Stimulated activated CD8-positive, alpha-beta memory T cell treated with anti-CD3 and anti-CD28 coated beads, Interleukin-7, amount 100 ng/mL, for 4 hours (primary cell): Measurements from ENCODE around the gene EXOC6B.

ENCODE experiments used
- DNase-seq, 2 donors: peaks; one replicate each; pipeline ENCODE4 v3.0.0-alpha.2; 2020; ENCODE audit warnings: low read depth in 2 of 2

Gene EXOC6B

DNA sequence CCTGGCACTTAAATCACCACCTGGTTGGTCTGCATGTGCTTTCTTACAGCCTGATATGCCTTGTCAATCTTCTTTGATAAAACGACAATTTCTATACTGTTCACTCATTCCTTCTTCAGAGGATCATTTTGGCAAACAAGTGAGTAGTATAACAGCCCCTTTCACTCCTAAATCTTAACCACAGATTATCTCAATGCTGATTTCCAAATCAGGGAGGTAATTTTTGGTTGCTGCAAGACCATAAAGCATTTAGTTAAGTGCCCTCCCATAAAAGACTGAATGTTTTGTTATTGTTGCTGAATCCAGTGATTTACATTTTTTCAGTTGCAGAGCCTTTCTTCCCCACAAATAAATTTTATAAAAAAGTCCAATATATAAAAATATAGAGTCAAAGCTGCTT, 549.0 kb downstream of the EXOC6B start:
- DNase-seq, result no peak

DNA sequence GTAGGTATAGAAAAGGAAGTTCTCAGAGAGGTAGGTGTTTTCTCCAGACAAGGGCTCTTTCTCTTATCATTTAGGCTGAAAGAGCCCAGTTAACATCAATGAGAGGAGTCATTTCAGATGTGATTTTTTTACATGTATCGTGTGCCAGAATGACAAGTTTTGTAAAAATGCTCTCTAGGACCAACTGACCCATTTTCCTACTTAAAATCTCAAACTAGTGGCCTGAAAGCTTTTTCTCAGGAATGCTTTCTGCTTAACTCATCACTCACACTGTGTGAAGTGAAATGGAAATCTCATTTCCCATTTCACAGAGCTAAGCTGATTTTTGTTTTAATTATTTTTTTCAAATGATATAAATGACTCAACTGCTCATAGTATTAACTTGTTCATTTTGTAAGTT, 549.5 kb downstream of the EXOC6B start:
- DNase-seq, result no peak

DNA sequence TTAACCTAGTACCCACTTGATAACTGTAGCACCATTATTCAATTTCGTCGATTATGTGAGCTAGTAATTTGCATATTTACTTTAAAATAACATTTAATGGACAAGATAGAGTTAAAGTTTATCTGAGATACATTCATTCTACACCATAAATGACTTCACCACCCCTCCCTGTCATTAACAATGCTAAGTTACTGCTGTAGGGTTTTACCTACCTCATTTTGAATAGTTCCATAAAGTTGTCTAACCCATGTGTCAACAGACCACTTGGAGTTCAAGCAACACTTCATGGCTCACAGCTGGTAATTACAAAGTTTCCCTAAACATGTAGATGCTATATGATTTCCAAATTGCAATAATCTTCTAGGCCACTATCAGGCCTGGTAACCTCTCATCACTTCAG, 550.7 kb downstream of the EXOC6B start:
- DNase-seq, result no peak

DNA sequence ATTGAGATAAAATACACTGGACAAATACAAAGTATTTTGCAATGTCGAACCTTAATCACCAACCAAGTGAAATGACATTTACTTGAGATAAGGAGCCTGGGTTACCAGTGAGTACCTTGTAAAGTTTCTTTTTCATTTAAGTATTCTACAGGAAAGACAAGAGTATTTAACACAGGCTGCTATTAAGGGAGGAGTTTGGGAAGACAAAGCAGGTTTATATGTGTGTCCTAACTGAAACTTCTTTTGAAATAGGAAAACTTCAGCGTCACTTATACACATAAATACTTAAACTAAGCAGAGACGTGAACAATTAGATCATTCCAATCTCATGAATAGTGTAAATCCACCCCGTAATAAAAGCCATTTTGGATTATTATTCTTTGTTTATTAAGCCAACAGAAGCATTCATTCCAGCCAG, 551.4 kb downstream of the EXOC6B start:
- DNase-seq, result no peak

DNA sequence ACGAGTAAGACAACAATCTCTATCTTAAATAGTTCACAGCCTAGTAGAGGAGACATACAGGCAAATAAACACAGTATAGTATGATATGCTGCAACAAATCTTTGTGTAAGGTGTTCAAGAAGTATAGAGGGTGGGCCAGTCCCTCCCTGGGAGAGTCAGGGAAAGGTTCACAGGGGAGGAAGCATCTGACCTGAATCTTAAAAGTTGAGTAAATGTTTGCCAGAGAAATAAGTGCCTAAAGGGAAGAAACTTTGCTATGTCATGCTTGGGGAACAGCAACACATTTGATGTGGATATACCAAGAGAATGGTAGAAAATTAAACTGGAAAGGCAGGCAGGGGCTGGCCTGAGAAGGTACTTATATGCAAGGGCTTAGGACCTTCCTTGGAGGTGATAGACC, 552.4 kb downstream of the EXOC6B start:
- no peak for DNase-seq

- DNase-seq, result no peak
Measured at GRCh38 chr2:72271766-72272641, 553.8 kb downstream of the EXOC6B start.

- no peak for DNase-seq
Measured at GRCh38 chr2:72271276-72271614, 554.6 kb downstream of the EXOC6B start.

DNA sequence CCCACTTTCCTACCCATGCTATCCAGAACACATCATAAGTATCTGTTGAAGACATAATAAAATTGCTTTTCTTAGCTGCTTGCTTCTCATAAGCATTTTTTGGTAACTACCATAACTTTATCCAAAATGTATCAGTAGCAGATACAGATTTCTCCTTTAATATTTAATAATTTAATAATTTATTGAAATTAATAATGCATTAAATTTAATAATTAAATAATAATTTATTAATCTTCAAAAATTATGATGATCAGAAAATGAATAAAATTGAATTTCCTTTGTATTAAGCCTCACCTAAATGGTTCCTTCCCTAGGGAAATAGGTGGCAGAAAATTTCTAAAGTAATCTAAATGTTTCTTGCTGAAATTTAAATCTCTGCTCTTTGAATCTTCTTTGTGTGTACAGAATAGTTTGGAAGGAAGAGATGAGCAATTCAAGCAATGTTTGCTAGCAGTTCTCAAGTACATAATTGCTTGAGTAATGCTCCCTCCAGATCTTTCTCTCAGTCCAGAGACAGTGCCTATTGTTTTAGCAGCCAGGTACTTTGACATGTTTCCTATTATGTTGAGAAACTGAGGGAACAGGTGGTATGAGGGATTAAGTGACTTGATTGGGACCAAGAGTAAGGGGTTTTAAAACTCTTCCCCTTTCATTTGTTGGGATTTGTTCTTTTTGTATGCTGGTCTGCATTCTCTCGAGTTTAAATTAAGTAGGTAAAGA, 555.1 kb downstream of the EXOC6B start:
- no peak for DNase-seq

DNA sequence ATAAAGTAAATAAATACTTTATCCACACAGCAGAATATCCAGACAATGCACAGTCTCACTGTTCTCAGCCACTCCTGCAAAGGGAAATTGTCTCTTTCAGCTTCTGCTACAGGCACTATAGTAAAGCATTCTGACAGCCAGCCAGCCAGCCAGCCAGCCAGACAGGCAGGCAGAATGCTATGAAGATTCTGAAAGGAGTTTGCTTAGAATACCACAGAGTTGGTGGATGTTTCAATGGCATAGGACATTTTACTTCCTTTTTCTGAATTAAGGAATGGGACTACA, 562.1 kb downstream of the EXOC6B start:
- DNase-seq, result no peak

- DNase-seq, result no peak
Measured at GRCh38 chr2:72263043-72263775, 562.6 kb downstream of the EXOC6B start.

DNA sequence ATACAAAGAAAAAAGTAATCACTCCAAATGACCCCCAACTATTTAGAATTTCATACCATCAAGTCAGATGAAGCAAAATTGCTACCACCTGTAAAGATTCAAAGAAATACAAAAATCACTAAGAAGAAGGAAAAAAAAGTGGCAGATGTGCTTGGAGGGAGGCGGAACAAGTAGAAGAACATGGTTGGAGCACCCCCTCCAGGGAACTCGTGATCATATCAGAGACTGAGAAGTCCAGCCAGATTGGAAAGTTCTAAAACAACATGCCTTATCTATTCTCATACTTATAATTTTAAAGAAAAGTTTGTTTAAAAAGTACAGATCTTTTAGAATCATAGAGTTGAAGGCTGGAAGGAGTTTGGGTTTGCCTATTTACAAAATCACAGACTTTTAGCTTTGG, 564.8 kb downstream of the EXOC6B start:
- DNase-seq, result no peak

DNA sequence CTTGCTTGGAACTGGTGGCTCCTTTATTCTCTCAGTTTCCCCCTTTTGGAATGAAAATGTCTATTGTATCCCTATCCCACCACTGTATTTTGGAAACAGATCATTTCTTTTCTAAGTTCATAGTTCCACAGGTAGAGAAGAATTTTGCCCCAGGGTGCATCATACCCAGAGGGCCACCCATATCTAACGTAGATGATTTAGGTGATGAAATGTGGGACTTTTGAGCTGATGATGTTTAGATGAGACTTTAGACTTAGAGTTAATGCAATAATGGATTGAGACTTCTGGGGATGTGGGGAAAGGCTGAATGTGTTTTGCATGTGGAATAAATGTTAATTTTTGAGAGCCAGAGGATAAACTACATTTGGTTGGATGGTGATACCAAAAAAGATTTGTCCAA, 570.3 kb downstream of the EXOC6B start:
- no peak for DNase-seq

GRCh38 chr2:72254831-72255451, 570.9 kb downstream of the EXOC6B start:
- DNase-seq, result no peak

GRCh38 chr2:72238311-72238710, 587.5 kb downstream of the EXOC6B start:
- no peak for DNase-seq

- no peak for DNase-seq
Measured at GRCh38 chr2:72237549-72237948, 588.3 kb downstream of the EXOC6B start.

DNA sequence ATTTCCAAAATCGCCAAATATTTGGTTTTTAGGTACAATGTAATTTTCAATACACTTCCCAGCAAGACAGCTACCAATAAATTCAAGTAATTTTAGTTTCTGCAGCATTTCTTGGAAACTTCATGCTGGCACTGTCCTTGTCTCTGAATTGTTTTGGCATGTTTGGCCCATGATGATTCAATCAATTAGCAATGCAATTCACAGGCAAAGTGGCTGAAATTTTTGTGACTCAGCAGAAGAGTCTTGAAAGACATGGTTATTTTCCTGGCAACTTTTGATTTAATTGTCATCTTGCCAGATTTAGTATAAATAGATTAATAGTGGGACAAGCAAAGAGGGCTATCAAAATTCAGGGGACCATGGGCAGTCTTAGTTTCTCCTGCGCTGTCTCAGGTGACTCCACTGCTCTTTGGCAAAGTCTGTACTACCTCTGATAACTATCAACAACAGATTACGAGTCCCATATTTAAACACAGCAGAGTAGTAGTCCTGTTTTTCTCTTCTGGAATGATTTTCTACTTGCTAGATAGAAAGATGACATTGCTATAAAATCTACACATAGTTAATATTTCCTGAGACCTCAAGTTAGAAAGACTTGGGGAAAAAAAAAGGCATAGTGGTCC, 589.3 kb downstream of the EXOC6B start:
- no peak for DNase-seq

GRCh38 chr2:72235497-72236415, 590.1 kb downstream of the EXOC6B start:
- no peak for DNase-seq

GRCh38 chr2:72233211-72233610, 592.6 kb downstream of the EXOC6B start:
- no peak for DNase-seq

- no peak for DNase-seq
Measured at GRCh38 chr2:72222829-72223564, 602.8 kb downstream of the EXOC6B start.

DNA sequence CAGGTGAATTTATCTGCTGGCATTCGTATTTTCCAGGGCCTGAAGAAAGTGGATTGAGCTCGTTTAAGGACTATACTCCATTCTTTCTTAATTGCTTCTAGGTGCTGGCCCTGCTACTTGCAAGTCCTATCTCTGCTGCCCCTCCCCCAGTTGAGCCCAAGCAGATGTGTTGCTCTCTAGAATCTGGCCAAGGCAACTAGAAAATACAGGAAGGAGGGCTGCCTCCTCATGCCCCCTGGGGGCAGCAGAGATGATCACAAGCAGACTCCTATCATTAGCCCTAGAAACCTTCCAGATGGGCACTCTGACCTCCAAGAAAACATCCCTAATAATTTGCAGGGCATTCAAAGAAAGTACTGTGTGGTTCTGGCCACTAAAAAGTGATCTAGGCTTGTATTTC, 605.7 kb downstream of the EXOC6B start:
- no peak for DNase-seq
